HepG2 (cell line): ENCODE measurements around the gene PUDP. TPM values are rescaled to one million over a fixed set of nuclear protein-coding genes. Genes with fewer than 3 reads are reported as not detected.

Experiments used
- ATAC-seq: fragments of 200-7000 bp; cut with Tn5 transposase; 3 replicates; pipeline ENCODE4 v1.9.1; 2020; ENCODE audit warnings: mild to moderate bottlenecking, moderate library complexity
- BruUV-seq: library from RNA; stranded (reverse); fragments of 400-500 nt; replicated peaks from 2 replicates; lab custom pipeline; 2021; lab: Mats Ljungman, UMichigan
- CTCF ChIA-PET: fragments of 300-600 bp; formaldehyde crosslinking; extraction: SDS; loops from one replicate; lab custom pipeline; 2021; ENCODE audit warnings: low total read pairs, inconsistent platforms, low intra/inter-chr PET ratio; lab: Yijun Ruan, JAX
- POLR2A ChIA-PET: fragments of 350-600 bp; sonication (Branson Sonifier 250); formaldehyde crosslinking; loops from one replicate; lab custom pipeline; 2020; ENCODE audit warnings: antibody characterized with exemption, inconsistent platforms; lab: Yijun Ruan, JAX
- DNase-seq: peaks from one replicate; pipeline ENCODE4 v3.0.0-alpha.2; 2015; ENCODE audit warnings: low spot score
- FAIRE-seq: peaks from 3 replicates; lab custom pipeline; 2011; peaks lifted over from hg19 to GRCh38; lab: Jason Lieb, UNC
- H2AFZ ChIP-seq: one replicate; pipeline ENCODE4 v1.6.1; 2011; ENCODE audit warnings: low read length, inconsistent platforms
- H3K27ac ChIP-seq: fragments of 300-600 bp; 3 replicates; pipeline ENCODE4 v1.8.0; 2011; ENCODE audit warnings: mixed run types, mild to moderate bottlenecking, mixed read lengths, low read length, inconsistent platforms; ENCODE audit not compliant: insufficient read depth; ENCODE audit errors: extremely low read length
- H3K27me3 ChIP-seq, 2 experiments: fragments of 200-600 bp in 1 of 2; 2 replicates in 1 of 2; 3 replicates in 1 of 2; pipeline versions ENCODE4 v1.6.0 to v1.8.0; 2011; ENCODE audit warnings: low read length in 2 of 2, mild to moderate bottlenecking in 2 of 2, moderate library complexity in 2 of 2, inconsistent platforms in 1 of 2; ENCODE audit not compliant: insufficient read depth in 2 of 2, control insufficient read depth in 1 of 2
- H3K36me3 ChIP-seq, 2 experiments: fragments of 200-600 bp in 1 of 2; replicated peaks in 1 of 2; 2 replicates in 1 of 2; 3 replicates in 1 of 2; pipeline versions ENCODE4 v1.5.1 to v1.8.0; 2011; ENCODE audit warnings: low read length in 2 of 2, inconsistent platforms in 1 of 2; ENCODE audit not compliant: insufficient read depth in 2 of 2, control insufficient read depth in 1 of 2
- H3K4me1 ChIP-seq: 2 replicates; pipeline ENCODE4 v1.5.1; 2012; ENCODE audit warnings: low read length, inconsistent platforms; ENCODE audit not compliant: insufficient read depth
- H3K4me2 ChIP-seq: 2 replicates; pipeline ENCODE4 v1.6.0; 2011; ENCODE audit warnings: low read depth, low read length, inconsistent platforms
- H3K4me3 ChIP-seq, 3 experiments: fragments of 200-600 bp in 1 of 3; sonication (generic), shearing (Covaris generic) in 1 of 3; replicated peaks in 1 of 3; 2 replicates each; pipeline ENCODE4 v1.5.1; 2011 to 2016; ENCODE audit warnings: low read length in 3 of 3, inconsistent platforms in 2 of 3, low read depth in 2 of 3, mild to moderate bottlenecking in 2 of 3, control low read depth in 1 of 3, mixed read lengths in 1 of 3; ENCODE audit not compliant: insufficient read depth in 1 of 3
- H3K79me2 ChIP-seq: one replicate; pipeline ENCODE4 v1.6.1; 2011; ENCODE audit warnings: low read length, inconsistent platforms; ENCODE audit not compliant: insufficient read depth
- H3K9ac ChIP-seq: 2 replicates; pipeline ENCODE4 v1.6.0; 2011; ENCODE audit warnings: mild to moderate bottlenecking, low read depth, low read length, inconsistent platforms; ENCODE audit not compliant: insufficient read depth
- H3K9me3 ChIP-seq: 2 replicates; pipeline ENCODE4 v1.5.1; 2012; ENCODE audit warnings: mild to moderate bottlenecking, low read length
- H4K20me1 ChIP-seq: 2 replicates; pipeline ENCODE4 v1.6.0; 2011; ENCODE audit warnings: inconsistent platforms, mild to moderate bottlenecking, low read length, moderate library complexity; ENCODE audit not compliant: insufficient read depth
- CERS6 ChIP-seq: sonication (generic); formaldehyde crosslinking; IDR thresholded peaks from 2 replicates; pipeline ENCODE4 v1.5.0; 2020; ENCODE audit warnings: missing genetic modification reagents
- FOXJ3 ChIP-seq: sonication (generic); formaldehyde crosslinking; IDR thresholded peaks from 2 replicates; pipeline ENCODE4 v1.4.0; 2020; ENCODE audit warnings: missing genetic modification reagents, mild to moderate bottlenecking, borderline replicate concordance
- MXD4 ChIP-seq: IDR thresholded peaks from 2 replicates; pipeline ENCODE4 v1.6.1; 2016; ENCODE audit warnings: mild to moderate bottlenecking, missing biosample characterization, missing genetic modification reagents
- NR2F6 ChIP-seq, 2 experiments: IDR thresholded peaks; 2 replicates each; pipeline ENCODE4 v1.6.1; 2016; ENCODE audit warnings: antibody characterized with exemption in 1 of 2, mild to moderate bottlenecking in 1 of 2
- PHF5A ChIP-seq: IDR thresholded peaks from one replicate; pipeline ENCODE4 v1.6.1; 2018; ENCODE audit warnings: low read depth, missing genetic modification reagents; ENCODE audit not compliant: unreplicated experiment
- SKI ChIP-seq: fragments of 450-650 bp; IDR thresholded peaks from one replicate; pipeline ENCODE4 v1.6.1; 2018; ENCODE audit warnings: mild to moderate bottlenecking; ENCODE audit not compliant: partially characterized antibody
- SMAD9 ChIP-seq: sonication (generic); formaldehyde crosslinking; IDR thresholded peaks from 2 replicates; pipeline ENCODE4 v1.5.1; 2020; ENCODE audit warnings: mild to moderate bottlenecking, missing genetic modification reagents
- ZFYVE20 ChIP-seq: sonication (generic); formaldehyde crosslinking; IDR thresholded peaks from 2 replicates; pipeline ENCODE4 v1.8.0; 2023; ENCODE audit warnings: low read depth, mild to moderate bottlenecking, moderate library complexity, missing genetic modification reagents, borderline replicate concordance
- ZMYM4 ChIP-seq: sonication (generic); formaldehyde crosslinking; IDR thresholded peaks from 2 replicates; pipeline ENCODE4 v1.8.1; 2023; ENCODE audit warnings: mild to moderate bottlenecking, missing genetic modification reagents
- ZNF280B ChIP-seq: sonication (generic); formaldehyde crosslinking; IDR thresholded peaks from 2 replicates; pipeline ENCODE4 v1.5.0; 2020; ENCODE audit warnings: missing genetic modification reagents, mild to moderate bottlenecking, borderline replicate concordance
- ZNF441 ChIP-seq: sonication (generic); formaldehyde crosslinking; IDR thresholded peaks from 2 replicates; pipeline ENCODE4 v1.7.0; 2021; ENCODE audit warnings: missing genetic modification reagents, borderline replicate concordance
- ZNF75D ChIP-seq: sonication (generic); formaldehyde crosslinking; IDR thresholded peaks from 2 replicates; pipeline ENCODE4 v1.8.1; 2023; ENCODE audit warnings: missing genetic modification reagents, mild to moderate bottlenecking, borderline replicate concordance
- ZSCAN5A ChIP-seq: sonication (generic); formaldehyde crosslinking; IDR thresholded peaks from 2 replicates; pipeline ENCODE4 v1.8.0; 2022; ENCODE audit warnings: mild to moderate bottlenecking, missing genetic modification reagents, borderline replicate concordance
- WGBS: methylation state at CpG from one replicate; pipeline ENCODE4 v1.1.6; 2017; ENCODE audit warnings: low lambda C conversion rate; 5-methylcytosine and 5-hydroxymethylcytosine counted together
- in situ Hi-C: cut with HindIII; loops from 2 replicates; pipeline ENCODE4 v1.10.0; 2017; ENCODE audit warnings: low pct_unique_long_range_greater_than_20kb; ENCODE audit not compliant: extremely low pct_ligation_motif_present
- intact Hi-C: fragments of 100-400 bp; cut with micrococcal nuclease; formaldehyde crosslinking; loops from one replicate; pipeline ENCODE4 v1.10.0; 2022; ENCODE audit not compliant: unreplicated experiment
- polyA plus RNA-seq, 8 experiments: library from polyadenylated mRNA; depleted of rRNA in 3 of 8; stranded (reverse) in 7 of 8; unstranded in 1 of 8; fragments of >200 nt; fragmentation: Illumina TruSeq in 4 of 8; extraction: Trizol in 4 of 8; gene quantifications; 2 replicates each; pipeline versions ENCODE4 v1.2.1 to v1.2.3, GENCODE V29; 2011 to 2016; ENCODE audit warnings: low read depth in 4 of 8, missing spikeins in 1 of 8, mixed read lengths in 1 of 8; ENCODE audit not compliant: insufficient read depth in 1 of 8
- total RNA-seq, 5 experiments: library from RNA; depleted of rRNA; stranded (reverse); fragments of >200 nt; fragmentation: Illumina TruSeq; extraction: Trizol; gene quantifications; 2 replicates each; pipeline ENCODE4 v1.2.3, GENCODE V29; 2016; ENCODE audit warnings: low read depth in 1 of 5

Gene PUDP
- total and polyA plus RNA-seq, 2 of the 13 experiments (the other 11 are each of a cell fraction or from before 2014, with no cell fraction given): 7.5 to 23.5 TPM

- H3K4me2 ChIP-seq: peak overlapping the region; percentile 45; the same call in 1 of the 2 replicates
- no peaks in the 10 kb centered on the region for H4K20me1 ChIP-seq
- no peak overlapping the region for H2AFZ ChIP-seq
- ATAC-seq (peak; percentile 42), FAIRE-seq (no peak), DNase-seq (no peak)
- 49% methylated on average over 8 of the region's 8 CpGs for WGBS
- H3K9me3 ChIP-seq: no peaks in the 10 kb centered on the region
- H3K36me3 ChIP-seq: no peaks in the 10 kb centered on the region
- ChIA-PET POLR2A (no interaction called here), CTCF (no interaction called here)
- H3K27ac ChIP-seq: peak overlapping the region; percentile 20
- BruUV-seq: no TSS peak
- H3K4me1 ChIP-seq: peaks cover 29% of the 10 kb centered on the region
- TF ChIP-seq PHF5A (CRISPR knock-in tag) (no peak), NR2F6 (IDR thresholded peaks at IDR 0.05) (peak; percentile 48; the same call in 1 of the 2 replicates), NR2F6 (CRISPR knock-in tag; IDR thresholded peaks at IDR 0.05) (peak; percentile 31; the same call in 1 of the 2 replicates)
- H3K79me2 ChIP-seq: peaks cover 1% of the 10 kb centered on the region
- in situ Hi-C loops: no loop called here
- intact Hi-C loops: loop anchor here (2.0 to 10.0 kb wide), 2 partner anchors 38 to 452 kb away; no protein-coding TSS in a partner anchor
- H3K27me3 ChIP-seq: no peaks in the 10 kb centered on the region
- no peak overlapping the region for H3K9ac ChIP-seq
- H3K4me3 ChIP-seq: no peak overlapping the region
These were observed 14.9 kb downstream of the PUDP start for GRCh38 chrX:7133050-7133440.

- Histone ChIP-seq H3K27me3 (no peaks in the 10 kb centered on the region), H3K4me1 (peaks cover 25% of the 10 kb centered on the region), H3K36me3 (no peaks in the 10 kb centered on the region), H2AFZ (no peak overlapping the region), H3K27ac (peak overlapping the region; percentile 20), H4K20me1 (no peaks in the 10 kb centered on the region), H3K4me3 (no peak overlapping the region), H3K79me2 (peaks cover 1% of the 10 kb centered on the region), H3K9me3 (no peaks in the 10 kb centered on the region), H3K9ac (no peak overlapping the region), H3K4me2 (peak overlapping the region; percentile 45)
- peak; percentile 94 for ATAC-seq
- in situ Hi-C loops (no loop called here), intact Hi-C loops (loop anchor here (2.0 to 10.0 kb wide), 2 partner anchors 38 to 452 kb away; no protein-coding TSS in a partner anchor)
- peak; percentile 96 for FAIRE-seq
- WGBS: 50% methylated on average over 2 of the region's 3 CpGs
- DNase-seq: peak; percentile 80
- CTCF ChIA-PET: no interaction called here
- BruUV-seq: no TSS peak
- POLR2A ChIA-PET: interaction anchor here (1.0 kb wide), 1 partner anchor 14 kb away, joined by 3 read pairs; no protein-coding TSS in a partner anchor
- TF ChIP-seq ZNF441 (CRISPR knock-in tag): no peak
- TF ChIP-seq CERS6 (CRISPR knock-in tag): no peak
- TF ChIP-seq ZNF280B (CRISPR knock-in tag): no peak
- TF ChIP-seq FOXJ3 (CRISPR knock-in tag): no peak
- no peak for TF ChIP-seq SMAD9
- TF ChIP-seq ZFYVE20: no peak
- no peak for TF ChIP-seq MXD4 (CRISPR knock-in tag)
- no peak for TF ChIP-seq SKI
- no peak for TF ChIP-seq ZSCAN5A (CRISPR knock-in tag)
- TF ChIP-seq ZNF75D: no peak
- peak; percentile 42; the same call in 1 of the 2 replicates for TF ChIP-seq ZMYM4 (CRISPR knock-in tag)
These were observed 15.5 kb downstream of the PUDP start for GRCh38 chrX:7132335-7133049.
